Activated CD4-positive, alpha-beta T cell treated with anti-CD3 and anti-CD28 coated beads, Interleukin-2, Interleukin-4, amounts not matched to agents 100 ng/mL and 50 ng/mL, durations not matched to agents 16 hours and 8 hours (primary cell): Measurements from ENCODE around the gene GTSF1L.
A peak's percentile ranks its signal among the peaks of the same experiment; 100 is the strongest.

Source experiments
- DNase-seq: peaks from one replicate; pipeline ENCODE4 v3.0.0-alpha.2; 2020; ENCODE audit warnings: low spot score

Gene GTSF1L

GRCh38 chr20:43746344-43747137 lies 19.7 kb upstream of the GTSF1L start:
- no peak for DNase-seq

GRCh38 chr20:43744966-43745730 lies 18.3 kb upstream of the GTSF1L start:
- DNase-seq = no peak

- no peak for DNase-seq
Measured at GRCh38 chr20:43744151-43744611, 17.4 kb upstream of the GTSF1L start.

- no peak for DNase-seq
Measured at GRCh38 chr20:43740642-43741041, 13.8 kb upstream of the GTSF1L start.

- no peak for DNase-seq
Measured at GRCh38 chr20:43739148-43739749, 12.4 kb upstream of the GTSF1L start.

GRCh38 chr20:43737925-43738324 lies 11.1 kb upstream of the GTSF1L start:
- no peak for DNase-seq

- peak; percentile 83 for DNase-seq
Measured at GRCh38 chr20:43736588-43737158, 9.9 kb upstream of the GTSF1L start.

GRCh38 chr20:43731927-43732326 lies 5.1 kb upstream of the GTSF1L start:
- DNase-seq = no peak

GRCh38 chr20:43731469-43731868 lies 4.7 kb upstream of the GTSF1L start:
- no peak for DNase-seq

- no peak for DNase-seq
Measured at GRCh38 chr20:43728686-43729255, 2.0 kb upstream of the GTSF1L start.

GRCh38 chr20:43727980-43728590 lies 1.3 kb upstream of the GTSF1L start:
- DNase-seq = no peak

- no peak for DNase-seq
Measured at GRCh38 chr20:43726333-43726732, 469 bp downstream of the GTSF1L start.

GRCh38 chr20:43725666-43726065 lies 1.1 kb downstream of the GTSF1L start:
- DNase-seq = no peak

GRCh38 chr20:43724383-43724782 lies 2.4 kb downstream of the GTSF1L start:
- no peak for DNase-seq

GRCh38 chr20:43723735-43724134 lies 3.1 kb downstream of the GTSF1L start:
- DNase-seq = no peak

GRCh38 chr20:43723186-43723585 lies 3.6 kb downstream of the GTSF1L start:
- no peak for DNase-seq

GRCh38 chr20:43722153-43722505 lies 4.7 kb downstream of the GTSF1L start:
- DNase-seq = peak; percentile 23

- no peak for DNase-seq
Measured at GRCh38 chr20:43721429-43722152, 5.2 kb downstream of the GTSF1L start.

- no peak for DNase-seq
Measured at GRCh38 chr20:43721097-43721428, 5.7 kb downstream of the GTSF1L start.

GRCh38 chr20:43720007-43720406 lies 6.8 kb downstream of the GTSF1L start:
- DNase-seq = no peak

GRCh38 chr20:43717616-43717995 lies 9.2 kb downstream of the GTSF1L start:
- no peak for DNase-seq
